ENCODE results near the gene UBASH3A. TPM values are rescaled to one million over a fixed set of nuclear protein-coding genes. Genes with fewer than 3 reads are reported as not detected.

The UBASH3A gene
- total RNA-seq, 4 donors from 2014 or later = 0.41 TPM; not detected in 3

DNA sequence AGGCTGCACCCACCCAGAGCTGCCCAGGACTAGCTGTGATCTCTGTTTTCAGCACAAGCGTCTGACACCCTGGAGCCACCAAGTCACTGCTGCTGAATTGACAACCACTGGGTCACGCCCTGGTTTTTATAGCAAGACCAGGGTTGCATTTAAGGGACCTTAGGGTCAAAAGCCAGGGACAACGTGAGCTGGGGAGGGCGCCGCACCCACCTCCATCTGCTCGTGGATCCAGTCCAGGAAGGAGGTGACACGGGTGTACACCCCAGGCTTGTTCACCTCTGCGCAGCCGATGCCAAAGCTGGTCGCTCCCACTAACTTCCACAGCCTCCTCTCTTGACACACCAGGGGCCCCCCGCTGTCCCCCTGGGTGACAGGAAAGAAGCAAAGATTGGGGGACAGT, 28.2 kb upstream of the UBASH3A start:
- no peak for TF ChIP-seq POLR2A (IDR thresholded peaks at IDR 0.05)
- TF ChIP-seq, protein P1, sequence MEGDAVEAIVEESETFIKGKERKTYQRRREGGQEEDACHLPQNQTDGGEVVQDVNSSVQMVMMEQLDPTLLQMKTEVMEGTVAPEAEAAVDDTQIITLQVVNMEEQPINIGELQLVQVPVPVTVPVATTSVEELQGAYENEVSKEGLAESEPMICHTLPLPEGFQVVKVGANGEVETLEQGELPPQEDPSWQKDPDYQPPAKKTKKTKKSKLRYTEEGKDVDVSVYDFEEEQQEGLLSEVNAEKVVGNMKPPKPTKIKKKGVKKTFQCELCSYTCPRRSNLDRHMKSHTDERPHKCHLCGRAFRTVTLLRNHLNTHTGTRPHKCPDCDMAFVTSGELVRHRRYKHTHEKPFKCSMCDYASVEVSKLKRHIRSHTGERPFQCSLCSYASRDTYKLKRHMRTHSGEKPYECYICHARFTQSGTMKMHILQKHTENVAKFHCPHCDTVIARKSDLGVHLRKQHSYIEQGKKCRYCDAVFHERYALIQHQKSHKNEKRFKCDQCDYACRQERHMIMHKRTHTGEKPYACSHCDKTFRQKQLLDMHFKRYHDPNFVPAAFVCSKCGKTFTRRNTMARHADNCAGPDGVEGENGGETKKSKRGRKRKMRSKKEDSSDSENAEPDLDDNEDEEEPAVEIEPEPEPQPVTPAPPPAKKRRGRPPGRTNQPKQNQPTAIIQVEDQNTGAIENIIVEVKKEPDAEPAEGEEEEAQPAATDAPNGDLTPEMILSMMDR (IDR thresholded peaks at IDR 0.05 in 4 of 5, conservative IDR thresholded peaks at IDR 0.05 in 1 of 5) = no peak
- intact Hi-C loops (cut with DNase I; ENCODE audit: low total_unique reads) = no loop called here
- in situ Hi-C loops (cut with MboI; ENCODE audit: low sequenced_read_pairs in 4 of 4) = no loop called here

DNA sequence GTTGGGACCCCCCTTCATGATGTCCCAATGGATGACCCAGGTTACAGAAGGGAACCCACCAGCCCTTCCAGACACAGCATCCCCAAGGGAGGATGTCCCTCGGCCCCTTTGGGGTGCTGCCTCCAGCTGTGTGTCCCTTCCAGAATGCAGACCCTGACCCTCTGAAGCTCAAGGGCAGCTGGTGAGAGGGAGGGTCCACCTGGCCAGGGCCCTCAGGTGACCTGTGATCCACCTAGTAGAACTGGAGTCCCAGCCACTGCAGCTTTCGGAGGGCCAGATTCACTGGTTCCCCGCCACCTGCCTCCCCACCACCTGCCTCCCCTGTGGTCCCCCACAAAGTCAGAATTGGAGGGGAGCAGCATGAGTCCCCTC, 27.8 kb upstream of the UBASH3A start:
- intact Hi-C loops (cut with DNase I; ENCODE audit: low total_unique reads) = no loop called here

More for the DNA sequence above, 28.2 kb upstream of the UBASH3A start:
- DNase-seq (no peak), ATAC-seq (no peak)
- H3K9me3 ChIP-seq = no peaks in the 10 kb centered on the region
- no peak overlapping the region for H3K27ac ChIP-seq
- H3K4me1 ChIP-seq = no peaks in the 10 kb centered on the region
- no peak overlapping the region for H3K4me3 ChIP-seq
- no peaks in the 10 kb centered on the region for H3K36me3 ChIP-seq
- peaks cover 0 to 14% (median 0%) of the 10 kb centered on the region in 3 donors for H3K27me3 ChIP-seq

DNA sequence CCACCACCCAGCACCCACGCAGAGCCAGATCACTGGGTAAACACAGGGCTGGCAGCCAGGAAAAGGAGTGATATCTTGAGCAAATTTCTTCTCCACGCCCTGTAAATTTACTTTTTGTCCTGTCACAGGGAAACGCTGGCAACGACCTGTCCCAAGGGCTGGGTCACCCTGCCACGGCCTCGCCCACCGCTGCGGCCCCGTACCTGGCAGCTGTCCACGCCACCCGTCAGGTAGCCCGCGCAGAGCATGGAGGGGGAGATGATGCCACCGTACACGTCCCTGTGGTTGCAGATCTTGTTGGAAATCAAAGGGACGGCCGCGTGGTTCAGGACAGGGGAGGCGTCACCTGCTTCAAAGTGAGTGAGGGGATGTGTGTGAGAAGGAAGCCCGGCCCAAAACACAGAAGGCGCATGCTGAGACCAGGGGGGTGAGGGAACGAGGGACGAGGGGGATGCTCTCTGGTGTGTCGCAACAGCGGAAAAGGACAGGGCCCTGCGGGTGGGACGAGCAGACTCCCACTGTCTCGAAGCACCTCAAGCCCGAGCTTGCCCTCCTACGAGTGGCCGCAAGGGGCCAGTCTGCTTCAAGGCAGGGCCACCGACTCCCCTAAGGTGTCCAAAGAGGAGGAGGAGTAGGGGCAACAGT, 27.2 kb upstream of the UBASH3A start:
- H3K4me1 ChIP-seq = no peaks in the 10 kb centered on the region
- in situ Hi-C loops (cut with MboI; ENCODE audit: low sequenced_read_pairs in 4 of 4) = no loop called here
- no peak for TF ChIP-seq POLR2A (IDR thresholded peaks at IDR 0.05)
- TF ChIP-seq, protein P1 (IDR thresholded peaks at IDR 0.05 in 4 of 5, conservative IDR thresholded peaks at IDR 0.05 in 1 of 5) = no peak
- H3K27me3 ChIP-seq = peaks cover 0 to 14% (median 0%) of the 10 kb centered on the region in 3 donors
- H3K36me3 ChIP-seq = no peaks in the 10 kb centered on the region
- no peak overlapping the region for H3K4me3 ChIP-seq
- ATAC-seq (no peak), DNase-seq (no peak)
- no peaks in the 10 kb centered on the region for H3K9me3 ChIP-seq
- intact Hi-C loops (cut with DNase I; ENCODE audit: low total_unique reads) = no loop called here
- no peak overlapping the region for H3K27ac ChIP-seq

More for the DNA sequence above, 27.8 kb upstream of the UBASH3A start:
- ATAC-seq (no peak), DNase-seq (no peak)
- Histone ChIP-seq H3K9me3 (no peaks in the 10 kb centered on the region), H3K4me3 (no peak overlapping the region), H3K4me1 (no peaks in the 10 kb centered on the region), H3K36me3 (no peaks in the 10 kb centered on the region), H3K27me3 (peaks cover 0 to 14% (median 0%) of the 10 kb centered on the region in 3 donors), H3K27ac (no peak overlapping the region)
- TF ChIP-seq, protein P1 (IDR thresholded peaks at IDR 0.05 in 4 of 5, conservative IDR thresholded peaks at IDR 0.05 in 1 of 5) = no peak
- TF ChIP-seq POLR2A (IDR thresholded peaks at IDR 0.05) = no peak
- in situ Hi-C loops (cut with MboI; ENCODE audit: low sequenced_read_pairs in 4 of 4) = no loop called here

DNA sequence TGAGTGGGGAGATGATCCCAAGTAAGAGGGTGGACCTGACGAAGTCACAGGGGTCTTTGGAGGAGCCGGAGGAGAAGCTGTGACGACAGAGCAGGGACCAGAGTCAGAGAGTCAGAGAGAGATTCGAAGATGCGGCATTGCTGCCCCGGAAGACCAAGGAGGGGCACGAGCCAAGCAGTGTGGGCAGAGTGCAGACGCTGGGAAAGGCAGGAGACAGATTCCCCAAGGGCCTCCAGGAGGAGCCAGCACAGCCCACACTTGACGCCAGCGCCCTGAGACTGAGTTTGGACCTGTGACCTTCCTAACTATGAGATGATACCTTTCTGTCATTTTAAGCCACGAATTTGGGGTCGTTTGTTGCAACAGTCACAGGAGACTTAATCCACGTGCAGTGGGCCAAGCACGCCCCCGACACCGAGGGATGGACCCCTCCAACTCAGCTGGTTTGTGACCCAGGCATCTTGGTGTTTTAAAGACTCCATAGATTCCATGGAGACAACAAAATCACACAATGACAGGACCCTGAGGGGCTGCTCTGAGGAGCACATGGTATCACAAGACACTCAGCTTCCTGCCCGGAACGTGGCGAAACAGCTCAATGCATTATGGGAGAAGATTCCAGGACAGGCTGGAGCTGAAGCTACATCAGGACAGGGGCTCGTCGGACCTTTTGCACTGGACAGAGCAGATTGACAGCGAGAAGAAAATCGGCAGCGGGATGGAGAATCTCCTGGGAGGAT, 26.3 kb upstream of the UBASH3A start:
- Histone ChIP-seq H3K4me3 (no peak overlapping the region), H3K27ac (no peak overlapping the region), H3K4me1 (no peaks in the 10 kb centered on the region), H3K36me3 (no peaks in the 10 kb centered on the region), H3K27me3 (peaks cover 0 to 14% (median 0%) of the 10 kb centered on the region in 3 donors), H3K9me3 (no peaks in the 10 kb centered on the region)
- no peak for TF ChIP-seq POLR2A (IDR thresholded peaks at IDR 0.05)
- TF ChIP-seq, protein P1 (IDR thresholded peaks at IDR 0.05 in 4 of 5, conservative IDR thresholded peaks at IDR 0.05 in 1 of 5) = no peak
- in situ Hi-C loops (cut with MboI; ENCODE audit: low sequenced_read_pairs in 4 of 4) (no loop called here), intact Hi-C loops (cut with DNase I; ENCODE audit: low total_unique reads) (no loop called here)
- ATAC-seq (no peak), DNase-seq (no peak)

Measured in gastrocnemius medialis (tissue), 4 donors.